GM23338 (cell line): Measurements from ENCODE around the gene YLPM1. TPM values are rescaled to one million over a fixed set of nuclear protein-coding genes. Genes with fewer than 3 reads are reported as not detected.

Experiments
- ATAC-seq: fragments of 200-7000 bp; cut with Tn5 transposase; 3 replicates; pipeline ENCODE4 v1.9.1; 2020
- DNase-seq: peaks from one replicate; pipeline ENCODE4 v3.0.0-alpha.2; 2015; ENCODE audit warnings: low spot score
- H2AFZ ChIP-seq: fragments of 200-600 bp; sonication (generic); 2 replicates; pipeline ENCODE4 v1.8.0; 2016; ENCODE audit warnings: antibody characterized with exemption, mild to moderate bottlenecking, moderate library complexity
- H3F3A ChIP-seq: fragments of 200-600 bp; sonication (generic); replicated peaks from 2 replicates; pipeline ENCODE4 v1.8.0; 2017; ENCODE audit warnings: antibody characterized with exemption, mixed run types, low read depth
- H3K27ac ChIP-seq: fragments of 200-600 bp; sonication (generic); 2 replicates; pipeline ENCODE4 v1.6.1; 2016; ENCODE audit warnings: low read depth
- H3K27me3 ChIP-seq: fragments of 200-600 bp; sonication (generic); 2 replicates; pipeline ENCODE4 v1.8.0; 2016; ENCODE audit warnings: mild to moderate bottlenecking, mixed run types, moderate library complexity; ENCODE audit not compliant: insufficient read depth
- H3K36me3 ChIP-seq: fragments of 200-600 bp; sonication (generic); 2 replicates; pipeline ENCODE4 v1.8.0; 2016; ENCODE audit warnings: mild to moderate bottlenecking; ENCODE audit not compliant: insufficient read depth
- H3K4me1 ChIP-seq: fragments of 200-600 bp; sonication (generic); 2 replicates; pipeline ENCODE4 v1.8.0; 2016; ENCODE audit warnings: mild to moderate bottlenecking, moderate library complexity; ENCODE audit not compliant: insufficient read depth
- H3K4me2 ChIP-seq: fragments of 200-600 bp; sonication (generic); 2 replicates; pipeline ENCODE4 v1.7.1; 2017; ENCODE audit warnings: mixed run types
- H3K4me3 ChIP-seq: fragments of 200-600 bp; sonication (generic); 2 replicates; pipeline ENCODE4 v1.6.1; 2016; ENCODE audit warnings: mixed run types
- H3K79me2 ChIP-seq: fragments of 200-600 bp; sonication (generic); replicated peaks from 2 replicates; pipeline ENCODE4 v1.8.0; 2017; ENCODE audit warnings: mild to moderate bottlenecking; ENCODE audit not compliant: insufficient read depth
- H3K9me2 ChIP-seq: fragments of 200-600 bp; sonication (generic); 2 replicates; pipeline ENCODE4 v1.8.0; 2017; ENCODE audit not compliant: insufficient read depth
- H4K20me1 ChIP-seq: fragments of 200-600 bp; sonication (generic); replicated peaks from 2 replicates; pipeline ENCODE4 v1.8.0; 2017; ENCODE audit warnings: mild to moderate bottlenecking; ENCODE audit not compliant: insufficient read depth
- H3K27ac Mint-ChIP-seq: 2 replicates; pipeline ENCODE4 v1.8.0; 2020; ENCODE audit warnings: inconsistent platforms, mild to moderate bottlenecking, moderate library complexity, mixed read lengths
- H3K27me3 Mint-ChIP-seq: 3 replicates; pipeline ENCODE4 v1.8.0; 2022; ENCODE audit warnings: low read depth, mild to moderate bottlenecking, moderate library complexity, mixed read lengths, inconsistent platforms; ENCODE audit not compliant: insufficient read depth, poor library complexity
- H3K36me3 Mint-ChIP-seq: 3 replicates; pipeline ENCODE4 v1.8.0; 2021; ENCODE audit warnings: low read depth, mild to moderate bottlenecking, inconsistent platforms, moderate library complexity, mixed read lengths
- H3K4me1 Mint-ChIP-seq: 3 replicates; pipeline ENCODE4 v1.8.0; 2020; ENCODE audit warnings: mild to moderate bottlenecking, inconsistent platforms, mixed read lengths
- H3K4me3 Mint-ChIP-seq: 3 replicates; pipeline ENCODE4 v1.8.0; 2021; ENCODE audit warnings: moderate library complexity, mild to moderate bottlenecking, inconsistent platforms, mixed read lengths
- H3K9me3 Mint-ChIP-seq: 3 replicates; pipeline ENCODE4 v1.8.0; 2020; ENCODE audit warnings: moderate library complexity, mild to moderate bottlenecking, inconsistent platforms, mixed read lengths
- JUNB ChIP-seq: IDR thresholded peaks from one replicate; pipeline ENCODE4 v1.6.1; 2016; ENCODE audit warnings: antibody characterized with exemption; ENCODE audit not compliant: unreplicated experiment
- ZNF331 ChIP-seq: fragments of 250-450 bp; sonication (Bioruptor Pico); IDR thresholded peaks from 2 replicates; pipeline ENCODE4 v1.5.0; 2020; ENCODE audit warnings: low read depth, mild to moderate bottlenecking, moderate library complexity
- polyA plus RNA-seq: library from polyadenylated mRNA; unstranded; fragments of >200 nt; fragmentation: Nextera tagmentation; extraction: Ambion mirVana; gene quantifications from 2 replicates; pipeline ENCODE4 v1.2.1, GENCODE V29; 2016
- total RNA-seq: library from RNA; depleted of rRNA; stranded (reverse); fragments of >200 nt; shearing (Covaris generic); gene quantifications from 2 replicates; pipeline ENCODE4 v1.2.3, GENCODE V29; 2014
- TF ChIP-seq, protein P1 (sequence below): fragments of 250-450 bp; sonication (Bioruptor Pico); IDR thresholded peaks from 2 replicates; pipeline ENCODE4 v1.5.0; 2020; ENCODE audit warnings: mild to moderate bottlenecking, moderate library complexity
- TF ChIP-seq, protein P2 (sequence below): IDR thresholded peaks from 2 replicates; pipeline ENCODE4 v1.6.1; 2016; ENCODE audit warnings: antibody characterized with exemption
- TF ChIP-seq, protein P3 (sequence below), 2 experiments: fragments of 200-600 bp in 1 of 2; sonication (generic) in 1 of 2; conservative IDR thresholded peaks; 2 replicates each; pipeline versions ENCODE4 v1.5.1 to v1.6.1; 2016 to 2017; ENCODE audit warnings: antibody characterized with exemption in 2 of 2, low read depth in 2 of 2, mild to moderate bottlenecking in 2 of 2, moderate library complexity in 1 of 2

YLPM1 gene
- total and polyA plus RNA-seq, 2 experiments from 2014 or later: 39.2 to 58.4 TPM

DNA sequence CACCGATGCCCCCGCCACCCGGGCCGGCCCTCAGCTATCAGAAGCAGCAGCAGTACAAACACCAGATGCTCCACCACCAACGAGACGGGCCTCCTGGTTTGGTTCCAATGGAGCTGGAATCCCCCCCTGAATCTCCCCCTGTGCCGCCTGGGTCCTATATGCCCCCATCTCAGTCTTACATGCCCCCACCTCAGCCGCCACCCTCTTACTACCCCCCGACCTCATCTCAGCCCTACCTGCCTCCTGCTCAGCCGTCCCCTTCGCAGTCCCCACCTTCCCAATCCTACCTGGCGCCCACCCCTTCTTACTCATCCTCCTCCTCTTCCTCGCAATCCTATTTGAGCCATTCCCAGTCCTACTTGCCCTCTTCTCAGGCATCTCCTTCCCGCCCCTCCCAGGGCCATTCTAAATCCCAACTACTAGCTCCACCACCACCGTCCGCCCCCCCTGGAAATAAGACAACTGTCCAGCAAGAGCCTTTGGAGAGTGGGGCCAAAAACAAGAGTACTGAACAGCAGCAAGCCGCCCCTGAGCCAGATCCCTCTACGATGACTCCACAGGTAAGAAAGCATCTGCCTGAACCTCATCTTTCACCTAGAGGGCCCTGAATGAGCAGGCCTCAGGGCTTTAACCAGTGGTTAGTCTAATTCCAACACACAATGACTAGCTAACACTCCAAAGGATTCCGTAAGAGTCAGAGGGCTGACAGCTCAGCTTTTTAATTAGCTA lies 851 bp downstream of the YLPM1 start (continued):
- TF ChIP-seq, protein P1, sequence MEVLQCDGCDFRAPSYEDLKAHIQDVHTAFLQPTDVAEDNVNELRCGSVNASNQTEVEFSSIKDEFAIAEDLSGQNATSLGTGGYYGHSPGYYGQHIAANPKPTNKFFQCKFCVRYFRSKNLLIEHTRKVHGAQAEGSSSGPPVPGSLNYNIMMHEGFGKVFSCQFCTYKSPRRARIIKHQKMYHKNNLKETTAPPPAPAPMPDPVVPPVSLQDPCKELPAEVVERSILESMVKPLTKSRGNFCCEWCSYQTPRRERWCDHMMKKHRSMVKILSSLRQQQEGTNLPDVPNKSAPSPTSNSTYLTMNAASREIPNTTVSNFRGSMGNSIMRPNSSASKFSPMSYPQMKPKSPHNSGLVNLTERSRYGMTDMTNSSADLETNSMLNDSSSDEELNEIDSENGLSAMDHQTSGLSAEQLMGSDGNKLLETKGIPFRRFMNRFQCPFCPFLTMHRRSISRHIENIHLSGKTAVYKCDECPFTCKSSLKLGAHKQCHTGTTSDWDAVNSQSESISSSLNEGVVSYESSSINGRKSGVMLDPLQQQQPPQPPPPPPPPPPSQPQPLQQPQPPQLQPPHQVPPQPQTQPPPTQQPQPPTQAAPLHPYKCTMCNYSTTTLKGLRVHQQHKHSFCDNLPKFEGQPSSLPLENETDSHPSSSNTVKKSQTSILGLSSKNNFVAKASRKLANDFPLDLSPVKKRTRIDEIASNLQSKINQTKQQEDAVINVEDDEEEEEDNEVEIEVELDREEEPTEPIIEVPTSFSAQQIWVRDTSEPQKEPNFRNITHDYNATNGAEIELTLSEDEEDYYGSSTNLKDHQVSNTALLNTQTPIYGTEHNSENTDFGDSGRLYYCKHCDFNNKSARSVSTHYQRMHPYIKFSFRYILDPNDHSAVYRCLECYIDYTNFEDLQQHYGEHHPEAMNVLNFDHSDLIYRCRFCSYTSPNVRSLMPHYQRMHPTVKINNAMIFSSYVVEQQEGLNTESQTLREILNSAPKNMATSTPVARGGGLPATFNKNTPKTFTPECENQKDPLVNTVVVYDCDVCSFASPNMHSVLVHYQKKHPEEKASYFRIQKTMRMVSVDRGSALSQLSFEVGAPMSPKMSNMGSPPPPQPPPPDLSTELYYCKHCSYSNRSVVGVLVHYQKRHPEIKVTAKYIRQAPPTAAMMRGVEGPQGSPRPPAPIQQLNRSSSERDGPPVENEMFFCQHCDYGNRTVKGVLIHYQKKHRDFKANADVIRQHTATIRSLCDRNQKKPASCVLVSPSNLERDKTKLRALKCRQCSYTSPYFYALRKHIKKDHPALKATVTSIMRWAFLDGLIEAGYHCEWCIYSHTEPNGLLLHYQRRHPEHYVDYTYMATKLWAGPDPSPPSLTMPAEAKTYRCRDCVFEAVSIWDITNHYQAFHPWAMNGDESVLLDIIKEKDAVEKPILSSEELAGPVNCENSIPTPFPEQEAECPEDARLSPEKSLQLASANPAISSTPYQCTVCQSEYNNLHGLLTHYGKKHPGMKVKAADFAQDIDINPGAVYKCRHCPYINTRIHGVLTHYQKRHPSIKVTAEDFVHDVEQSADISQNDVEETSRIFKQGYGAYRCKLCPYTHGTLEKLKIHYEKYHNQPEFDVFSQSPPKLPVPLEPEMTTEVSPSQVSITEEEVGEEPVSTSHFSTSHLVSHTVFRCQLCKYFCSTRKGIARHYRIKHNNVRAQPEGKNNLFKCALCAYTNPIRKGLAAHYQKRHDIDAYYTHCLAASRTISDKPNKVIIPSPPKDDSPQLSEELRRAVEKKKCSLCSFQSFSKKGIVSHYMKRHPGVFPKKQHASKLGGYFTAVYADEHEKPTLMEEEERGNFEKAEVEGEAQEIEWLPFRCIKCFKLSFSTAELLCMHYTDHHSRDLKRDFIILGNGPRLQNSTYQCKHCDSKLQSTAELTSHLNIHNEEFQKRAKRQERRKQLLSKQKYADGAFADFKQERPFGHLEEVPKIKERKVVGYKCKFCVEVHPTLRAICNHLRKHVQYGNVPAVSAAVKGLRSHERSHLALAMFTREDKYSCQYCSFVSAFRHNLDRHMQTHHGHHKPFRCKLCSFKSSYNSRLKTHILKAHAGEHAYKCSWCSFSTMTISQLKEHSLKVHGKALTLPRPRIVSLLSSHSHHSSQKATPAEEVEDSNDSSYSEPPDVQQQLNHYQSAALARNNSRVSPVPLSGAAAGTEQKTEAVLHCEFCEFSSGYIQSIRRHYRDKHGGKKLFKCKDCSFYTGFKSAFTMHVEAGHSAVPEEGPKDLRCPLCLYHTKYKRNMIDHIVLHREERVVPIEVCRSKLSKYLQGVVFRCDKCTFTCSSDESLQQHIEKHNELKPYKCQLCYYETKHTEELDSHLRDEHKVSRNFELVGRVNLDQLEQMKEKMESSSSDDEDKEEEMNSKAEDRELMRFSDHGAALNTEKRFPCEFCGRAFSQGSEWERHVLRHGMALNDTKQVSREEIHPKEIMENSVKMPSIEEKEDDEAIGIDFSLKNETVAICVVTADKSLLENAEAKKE (CRISPR knock-in tag): no peak
- TF ChIP-seq, protein P2, sequence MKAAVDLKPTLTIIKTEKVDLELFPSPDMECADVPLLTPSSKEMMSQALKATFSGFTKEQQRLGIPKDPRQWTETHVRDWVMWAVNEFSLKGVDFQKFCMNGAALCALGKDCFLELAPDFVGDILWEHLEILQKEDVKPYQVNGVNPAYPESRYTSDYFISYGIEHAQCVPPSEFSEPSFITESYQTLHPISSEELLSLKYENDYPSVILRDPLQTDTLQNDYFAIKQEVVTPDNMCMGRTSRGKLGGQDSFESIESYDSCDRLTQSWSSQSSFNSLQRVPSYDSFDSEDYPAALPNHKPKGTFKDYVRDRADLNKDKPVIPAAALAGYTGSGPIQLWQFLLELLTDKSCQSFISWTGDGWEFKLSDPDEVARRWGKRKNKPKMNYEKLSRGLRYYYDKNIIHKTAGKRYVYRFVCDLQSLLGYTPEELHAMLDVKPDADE: no peak
- TF ChIP-seq ZNF331 (CRISPR knock-in tag): no peak
- TF ChIP-seq, protein P3, sequence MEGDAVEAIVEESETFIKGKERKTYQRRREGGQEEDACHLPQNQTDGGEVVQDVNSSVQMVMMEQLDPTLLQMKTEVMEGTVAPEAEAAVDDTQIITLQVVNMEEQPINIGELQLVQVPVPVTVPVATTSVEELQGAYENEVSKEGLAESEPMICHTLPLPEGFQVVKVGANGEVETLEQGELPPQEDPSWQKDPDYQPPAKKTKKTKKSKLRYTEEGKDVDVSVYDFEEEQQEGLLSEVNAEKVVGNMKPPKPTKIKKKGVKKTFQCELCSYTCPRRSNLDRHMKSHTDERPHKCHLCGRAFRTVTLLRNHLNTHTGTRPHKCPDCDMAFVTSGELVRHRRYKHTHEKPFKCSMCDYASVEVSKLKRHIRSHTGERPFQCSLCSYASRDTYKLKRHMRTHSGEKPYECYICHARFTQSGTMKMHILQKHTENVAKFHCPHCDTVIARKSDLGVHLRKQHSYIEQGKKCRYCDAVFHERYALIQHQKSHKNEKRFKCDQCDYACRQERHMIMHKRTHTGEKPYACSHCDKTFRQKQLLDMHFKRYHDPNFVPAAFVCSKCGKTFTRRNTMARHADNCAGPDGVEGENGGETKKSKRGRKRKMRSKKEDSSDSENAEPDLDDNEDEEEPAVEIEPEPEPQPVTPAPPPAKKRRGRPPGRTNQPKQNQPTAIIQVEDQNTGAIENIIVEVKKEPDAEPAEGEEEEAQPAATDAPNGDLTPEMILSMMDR (conservative IDR thresholded peaks at IDR 0.05; ENCODE audit: low read depth in 2 of 2): no peak

DNA sequence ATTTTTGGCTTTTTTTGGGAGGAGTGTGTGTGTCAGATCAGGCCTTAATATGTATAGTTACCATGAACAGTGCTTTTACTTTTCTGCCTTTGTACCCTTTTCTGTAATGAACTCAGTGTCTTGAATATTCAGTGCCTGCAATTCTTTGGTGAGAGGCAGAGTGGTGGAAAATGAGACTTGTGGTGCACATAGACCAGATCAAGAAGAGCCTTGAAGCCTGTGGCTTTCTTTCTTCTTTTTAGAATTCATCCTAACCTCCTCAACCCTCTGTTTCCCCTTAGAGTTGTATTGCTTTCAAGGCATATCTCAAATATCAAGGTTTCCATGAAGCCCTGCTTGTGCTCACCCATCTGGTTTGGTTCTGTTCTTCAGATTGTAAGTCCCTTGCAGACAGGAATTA lies 2.6 kb downstream of the YLPM1 start:
- no peak overlapping the region for H3K27ac ChIP-seq
- H3K4me1 ChIP-seq: peaks cover 13% of the 10 kb centered on the region
- Mint-ChIP-seq H3K36me3 (peaks cover 12% of the 10 kb centered on the region), H3K4me1 (peaks cover 40% of the 10 kb centered on the region), H3K9me3 (no peaks in the 10 kb centered on the region), H3K27ac (0 out of 2 replicates have a peak overlapping the region, but pooled peaks have one; percentile 2), H3K27me3 (peaks cover 5% of the 10 kb centered on the region), H3K4me3 (peak overlapping the region; percentile 99)
- ATAC-seq: no peak
- no peaks in the 10 kb centered on the region for H3K36me3 ChIP-seq
- H3K27me3 ChIP-seq: no peaks in the 10 kb centered on the region
- H3K4me3 ChIP-seq: peak overlapping the region; percentile 87
- H3K79me2 ChIP-seq: peaks cover 74% of the 10 kb centered on the region
- no peak for DNase-seq
- H3F3A ChIP-seq: no peaks in the 10 kb centered on the region
- H3K9me2 ChIP-seq: no peaks in the 10 kb centered on the region
- peak overlapping the region; percentile 97 for H3K4me2 ChIP-seq
- H2AFZ ChIP-seq: no peak overlapping the region
- peaks cover 38% of the 10 kb centered on the region for H4K20me1 ChIP-seq
- TF ChIP-seq, protein P1 (CRISPR knock-in tag): no peak
- no peak for TF ChIP-seq JUNB
